Calu3 (cell line): Measurements from ENCODE around the gene POLR3F. TPM values are rescaled to one million over a fixed set of nuclear protein-coding genes. Genes with fewer than 3 reads are reported as not detected.

Experiments
- BruUV-seq: library from RNA; stranded (reverse); fragments of 400-500 nt; replicated peaks from 2 replicates; lab custom pipeline; 2021; lab: Mats Ljungman, UMichigan
- CTCF ChIA-PET: fragments of 300-600 bp; sonication (Branson Sonifier 250); formaldehyde crosslinking; loops from one replicate; lab custom pipeline; 2022; ENCODE audit warnings: antibody characterized with exemption; lab: Charles Lee
- DNase-seq: peaks from one replicate; pipeline ENCODE4 v3.0.0; 2022
- H3K27ac Mint-ChIP-seq: one replicate; pipeline ENCODE4 v1.8.0; 2022; ENCODE audit warnings: mixed read lengths; ENCODE audit not compliant: unreplicated experiment
- H3K27me3 Mint-ChIP-seq: one replicate; pipeline ENCODE4 v1.8.0; 2022; ENCODE audit warnings: mixed read lengths; ENCODE audit not compliant: unreplicated experiment
- H3K36me3 Mint-ChIP-seq: one replicate; pipeline ENCODE4 v1.8.0; 2022; ENCODE audit warnings: mild to moderate bottlenecking, moderate library complexity, mixed read lengths; ENCODE audit not compliant: insufficient read depth, unreplicated experiment
- H3K4me1 Mint-ChIP-seq: one replicate; pipeline ENCODE4 v1.8.0; 2022; ENCODE audit warnings: mild to moderate bottlenecking, low read depth, mixed read lengths; ENCODE audit not compliant: unreplicated experiment
- H3K4me3 Mint-ChIP-seq: one replicate; pipeline ENCODE4 v1.8.0; 2022; ENCODE audit warnings: mild to moderate bottlenecking, low read depth, moderate library complexity, mixed read lengths; ENCODE audit not compliant: unreplicated experiment
- H3K9me3 Mint-ChIP-seq: one replicate; pipeline ENCODE4 v1.8.0; 2022; ENCODE audit warnings: low read depth, mixed read lengths; ENCODE audit not compliant: unreplicated experiment
- CTCF ChIP-seq: fragments of 200-600 bp; IDR thresholded peaks from one replicate; pipeline ENCODE4 v1.8.0; 2022; ENCODE audit warnings: antibody characterized with exemption; ENCODE audit not compliant: unreplicated experiment
- intact Hi-C: fragments of 100-400 bp; cut with micrococcal nuclease; formaldehyde crosslinking; loops from one replicate; pipeline ENCODE4 v1.10.0; 2022; ENCODE audit not compliant: unreplicated experiment
- total RNA-seq: library from RNA; stranded (reverse); gene quantifications from 2 replicates; pipeline ENCODE4 v1.2.3, GENCODE V29; 2022

Gene POLR3F
- total RNA-seq, 1 experiment from 2014 or later, result 4.2 TPM

GRCh38 chr20:18477218-18477617 lies 10.0 kb downstream of the POLR3F start:
- CTCF ChIA-PET, result interaction anchor here (0.9 to 1.2 kb wide), 2 partner anchors 10 to 11 kb away, joined by 3 to 5 read pairs; partner anchors contain the start of genes DZANK1 and POLR3F
- no peak for DNase-seq
- no peaks in the 10 kb centered on the region for H3K36me3 Mint-ChIP-seq
- TF ChIP-seq CTCF, result no peak
- H3K27ac Mint-ChIP-seq, result no peak overlapping the region
- intact Hi-C loops, result no loop called here
- H3K4me3 Mint-ChIP-seq, result no peak overlapping the region
- H3K4me1 Mint-ChIP-seq, result no peaks in the 10 kb centered on the region
- no peaks in the 10 kb centered on the region for H3K9me3 Mint-ChIP-seq
- no peaks in the 10 kb centered on the region for H3K27me3 Mint-ChIP-seq
- no TSS peak for BruUV-seq

- CTCF ChIA-PET, result interaction anchor here (0.9 to 1.2 kb wide), 2 partner anchors 11 to 12 kb away, joined by 3 to 5 read pairs; partner anchors contain the start of genes DZANK1 and POLR3F
- Mint-ChIP-seq H3K4me1 (no peaks in the 10 kb centered on the region), H3K27me3 (no peaks in the 10 kb centered on the region), H3K36me3 (no peaks in the 10 kb centered on the region), H3K4me3 (no peak overlapping the region), H3K27ac (no peak overlapping the region), H3K9me3 (no peaks in the 10 kb centered on the region)
- no peak for DNase-seq
- TF ChIP-seq CTCF, result no peak
- BruUV-seq, result no TSS peak
- intact Hi-C loops, result no loop called here
Measured at GRCh38 chr20:18477821-18478220, 10.6 kb downstream of the POLR3F start.

- Mint-ChIP-seq H3K36me3 (no peaks in the 10 kb centered on the region), H3K9me3 (no peaks in the 10 kb centered on the region), H3K4me3 (no peak overlapping the region), H3K4me1 (no peaks in the 10 kb centered on the region), H3K27ac (no peak overlapping the region), H3K27me3 (no peaks in the 10 kb centered on the region)
- CTCF ChIA-PET, result no interaction called here
- no TSS peak for BruUV-seq
- no peak for DNase-seq
- TF ChIP-seq CTCF, result no peak
- intact Hi-C loops, result no loop called here
Measured at GRCh38 chr20:18481596-18481995, 14.4 kb downstream of the POLR3F start.

GRCh38 chr20:18488301-18488700 lies 21.1 kb downstream of the POLR3F start:
- H3K9me3 Mint-ChIP-seq, result no peaks in the 10 kb centered on the region
- H3K27me3 Mint-ChIP-seq, result no peaks in the 10 kb centered on the region
- no peak for DNase-seq
- H3K27ac Mint-ChIP-seq, result no peak overlapping the region
- H3K36me3 Mint-ChIP-seq, result peaks cover 5% of the 10 kb centered on the region
- no peaks in the 10 kb centered on the region for H3K4me1 Mint-ChIP-seq
- no TSS peak for BruUV-seq
- intact Hi-C loops, result no loop called here
- no peak overlapping the region for H3K4me3 Mint-ChIP-seq
- TF ChIP-seq CTCF, result no peak
- CTCF ChIA-PET, result no interaction called here
